SK-N-SH (cell line): ENCODE data around the gene SSB.

ENCODE experiments used
- CHD2 ChIP-seq: fragments of 150-350 bp; IDR thresholded peaks from 2 replicates; pipeline ENCODE4 v1.6.1; 2018; ENCODE audit warnings: low read length; ENCODE audit not compliant: partially characterized antibody
- CTCF ChIP-seq: fragments of 200-600 bp; sonication (generic); IDR thresholded peaks from 2 replicates; pipeline ENCODE4 v1.6.1; 2017; ENCODE audit warnings: antibody characterized with exemption, mild to moderate bottlenecking, moderate library complexity
- ELF1 ChIP-seq: IDR thresholded peaks from 2 replicates; pipeline ENCODE4 v1.4.0; 2012
- MAX ChIP-seq: IDR thresholded peaks from 2 replicates; pipeline ENCODE4 v1.4.0; 2012; ENCODE audit warnings: low read depth
- NFIC ChIP-seq: IDR thresholded peaks from 2 replicates; pipeline ENCODE4 v1.4.0; 2012; ENCODE audit warnings: borderline replicate concordance
- RAD21 ChIP-seq: IDR thresholded peaks from 2 replicates; pipeline ENCODE4 v1.6.1; 2012; ENCODE audit warnings: mild to moderate bottlenecking, low read length
- SIN3A ChIP-seq: IDR thresholded peaks from 2 replicates; pipeline ENCODE4 v1.6.1; 2012; ENCODE audit warnings: low read depth, mild to moderate bottlenecking, low read length, moderate library complexity, borderline replicate concordance
- SMC3 ChIP-seq: IDR thresholded peaks from 2 replicates; pipeline ENCODE4 v1.6.1; 2012; ENCODE audit warnings: low read depth, low read length, improper control_type of control experiment

GRCh38 chr2:169853041-169853668, 54.5 kb downstream of the SSB start:
- TF ChIP-seq SMC3 (no peak), CTCF (no peak), SIN3A (no peak), NFIC (no peak), ELF1 (no peak), CHD2 (no peak), RAD21 (no peak), MAX (no peak)
